Activated naive CD4-positive, alpha-beta T cell treated with anti-CD3 and anti-CD28 coated beads, Interleukin-2, amount 50 U/mL, for 24 hours (primary cell): ENCODE measurements around the gene KRT27.
"Not testable (repeated sequence)": the region's sequence is repeated elsewhere in the genome, so short reads cannot be mapped to it uniquely, and the experiment has no call there.

Source experiments
- H3K27ac Mint-ChIP-seq: one replicate; pipeline ENCODE4 v1.8.0; 2021; ENCODE audit warnings: mild to moderate bottlenecking, mixed read lengths
- H3K27me3 Mint-ChIP-seq: one replicate; pipeline ENCODE4 v1.8.0; 2021; ENCODE audit warnings: mixed read lengths
- H3K36me3 Mint-ChIP-seq: one replicate; pipeline ENCODE4 v1.8.0; 2021; ENCODE audit warnings: mixed read lengths
- H3K4me1 Mint-ChIP-seq: one replicate; pipeline ENCODE4 v1.8.0; 2021; ENCODE audit warnings: mixed read lengths
- H3K4me3 Mint-ChIP-seq: one replicate; pipeline ENCODE4 v1.8.0; 2021; ENCODE audit warnings: mild to moderate bottlenecking, mixed read lengths
- H3K9me3 Mint-ChIP-seq: one replicate; pipeline ENCODE4 v1.8.0; 2021; ENCODE audit warnings: mixed read lengths

Gene KRT27

GRCh38 chr17:40816569-40816968, 34.2 kb upstream of the KRT27 start:
- peaks cover 26% of the 10 kb centered on the region for H3K4me1 Mint-ChIP-seq
- no peak overlapping the region for H3K27ac Mint-ChIP-seq
- H3K27me3 Mint-ChIP-seq, result peaks cover 22% of the 10 kb centered on the region
- H3K4me3 Mint-ChIP-seq, result peak overlapping the region; percentile 69
- H3K36me3 Mint-ChIP-seq, result peaks cover 23% of the 10 kb centered on the region
- peaks cover 8% of the 10 kb centered on the region for H3K9me3 Mint-ChIP-seq

DNA sequence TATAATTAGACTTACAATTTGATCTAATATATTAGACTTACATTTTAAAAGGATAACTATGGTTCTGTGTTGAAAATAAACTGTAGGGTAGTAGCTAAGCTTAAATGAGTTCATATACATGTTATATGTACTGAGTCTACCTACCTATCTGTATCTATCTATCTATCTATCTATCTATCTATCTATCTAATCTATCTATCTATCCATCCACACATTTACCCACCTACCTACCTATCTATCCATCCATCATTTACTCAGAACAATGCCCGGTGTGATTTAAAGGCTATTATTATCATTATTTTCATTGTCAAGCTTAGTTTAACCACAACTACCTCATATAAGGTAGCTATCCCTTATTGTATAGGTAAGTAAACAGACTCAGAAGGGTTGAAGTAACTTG, 33.0 kb upstream of the KRT27 start:
- peaks cover 26% of the 10 kb centered on the region for H3K4me1 Mint-ChIP-seq
- H3K36me3 Mint-ChIP-seq, result peaks cover 23% of the 10 kb centered on the region
- H3K27me3 Mint-ChIP-seq, result peaks cover 29% of the 10 kb centered on the region
- peak overlapping the region; percentile 26 for H3K27ac Mint-ChIP-seq
- peaks cover 7% of the 10 kb centered on the region for H3K9me3 Mint-ChIP-seq
- H3K4me3 Mint-ChIP-seq, result no peak overlapping the region

DNA sequence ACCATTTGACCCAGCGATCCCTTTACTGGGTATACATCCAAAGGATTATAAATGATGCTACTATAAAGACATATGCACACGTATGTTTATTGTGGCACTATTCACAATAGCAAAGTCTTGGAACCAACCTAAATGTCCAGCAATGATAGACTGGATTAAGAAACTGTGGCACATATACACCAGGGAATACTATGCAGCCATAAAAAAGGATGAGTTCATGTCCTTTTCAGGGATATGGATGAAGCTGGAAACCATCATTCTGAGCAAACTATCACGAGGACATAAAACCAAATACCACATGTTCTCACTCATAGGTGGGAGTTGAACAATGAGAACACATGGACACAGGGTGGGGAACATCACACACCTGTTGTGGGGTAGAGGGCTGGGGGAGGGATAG, 32.3 kb upstream of the KRT27 start:
- not testable (repeated sequence) for H3K27ac Mint-ChIP-seq, H3K9me3 Mint-ChIP-seq, H3K4me3 Mint-ChIP-seq
- Mint-ChIP-seq H3K27me3 (peaks cover 35% of the 10 kb centered on the region), H3K36me3 (peaks cover 21% of the 10 kb centered on the region), H3K4me1 (peaks cover 19% of the 10 kb centered on the region)

- peaks cover 40% of the 10 kb centered on the region for H3K27me3 Mint-ChIP-seq
- H3K36me3 Mint-ChIP-seq, result peaks cover 21% of the 10 kb centered on the region
- no peak overlapping the region for H3K27ac Mint-ChIP-seq
- H3K4me1 Mint-ChIP-seq, result peaks cover 14% of the 10 kb centered on the region
- H3K9me3 Mint-ChIP-seq, result no peaks in the 10 kb centered on the region
- H3K4me3 Mint-ChIP-seq, result no peak overlapping the region
Measured at GRCh38 chr17:40813804-40814203, 31.5 kb upstream of the KRT27 start.

DNA sequence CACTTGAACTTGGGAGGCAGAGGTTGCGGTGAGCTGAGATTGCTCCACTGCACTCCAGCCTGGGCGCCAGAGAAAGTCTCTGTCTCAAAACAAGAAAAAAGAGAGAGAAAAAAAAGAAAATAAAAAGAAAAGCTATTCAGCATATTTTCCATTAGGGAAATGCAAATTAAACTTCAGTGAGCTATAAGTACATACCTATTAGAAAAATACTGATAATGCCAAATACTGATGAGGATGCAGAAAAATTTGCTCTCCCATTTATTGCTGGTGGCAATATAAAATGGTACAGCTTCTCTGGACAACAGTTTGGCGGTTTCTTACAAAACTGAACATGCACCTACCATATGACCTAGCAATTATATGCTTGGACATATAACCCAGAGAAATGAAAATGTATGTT, 30.3 kb upstream of the KRT27 start:
- H3K4me3 Mint-ChIP-seq, result no peak overlapping the region
- H3K4me1 Mint-ChIP-seq, result peaks cover 7% of the 10 kb centered on the region
- peaks cover 47% of the 10 kb centered on the region for H3K27me3 Mint-ChIP-seq
- peaks cover 15% of the 10 kb centered on the region for H3K36me3 Mint-ChIP-seq
- no peak overlapping the region for H3K27ac Mint-ChIP-seq
- no peaks in the 10 kb centered on the region for H3K9me3 Mint-ChIP-seq

DNA sequence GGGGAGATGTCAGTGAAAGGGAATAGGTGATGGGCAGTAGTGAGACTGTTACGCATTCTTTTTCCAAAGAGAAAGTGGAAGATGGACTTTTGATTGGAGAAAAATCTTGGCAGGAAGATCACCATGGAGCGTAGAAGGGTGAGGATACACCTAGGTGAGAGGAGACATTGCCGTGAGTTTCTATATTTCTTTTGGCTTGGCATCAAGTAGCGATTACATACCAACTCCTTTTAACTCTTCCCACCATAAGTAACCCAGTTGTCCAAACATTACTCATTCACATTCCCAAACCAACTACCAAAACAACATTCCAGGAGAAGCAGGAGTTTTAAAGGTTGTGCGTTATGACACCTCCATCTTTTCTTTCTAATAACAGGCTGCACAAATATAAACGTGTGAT, 28.1 kb upstream of the KRT27 start:
- no peak overlapping the region for H3K4me3 Mint-ChIP-seq
- no peaks in the 10 kb centered on the region for H3K4me1 Mint-ChIP-seq
- H3K9me3 Mint-ChIP-seq, result no peaks in the 10 kb centered on the region
- peaks cover 3% of the 10 kb centered on the region for H3K36me3 Mint-ChIP-seq
- no peak overlapping the region for H3K27ac Mint-ChIP-seq
- peaks cover 52% of the 10 kb centered on the region for H3K27me3 Mint-ChIP-seq

- Mint-ChIP-seq H3K9me3 (no peaks in the 10 kb centered on the region), H3K4me1 (no peaks in the 10 kb centered on the region), H3K27ac (no peak overlapping the region), H3K36me3 (peaks cover 2% of the 10 kb centered on the region), H3K27me3 (peaks cover 55% of the 10 kb centered on the region), H3K4me3 (no peak overlapping the region)
Measured at GRCh38 chr17:40809721-40810421, 27.5 kb upstream of the KRT27 start.

GRCh38 chr17:40806131-40806530, 23.8 kb upstream of the KRT27 start:
- H3K27ac Mint-ChIP-seq, result peak overlapping the region; percentile 46
- no peak overlapping the region for H3K4me3 Mint-ChIP-seq
- peaks cover 36% of the 10 kb centered on the region for H3K27me3 Mint-ChIP-seq
- no peaks in the 10 kb centered on the region for H3K9me3 Mint-ChIP-seq
- peaks cover 3% of the 10 kb centered on the region for H3K4me1 Mint-ChIP-seq
- no peaks in the 10 kb centered on the region for H3K36me3 Mint-ChIP-seq

DNA sequence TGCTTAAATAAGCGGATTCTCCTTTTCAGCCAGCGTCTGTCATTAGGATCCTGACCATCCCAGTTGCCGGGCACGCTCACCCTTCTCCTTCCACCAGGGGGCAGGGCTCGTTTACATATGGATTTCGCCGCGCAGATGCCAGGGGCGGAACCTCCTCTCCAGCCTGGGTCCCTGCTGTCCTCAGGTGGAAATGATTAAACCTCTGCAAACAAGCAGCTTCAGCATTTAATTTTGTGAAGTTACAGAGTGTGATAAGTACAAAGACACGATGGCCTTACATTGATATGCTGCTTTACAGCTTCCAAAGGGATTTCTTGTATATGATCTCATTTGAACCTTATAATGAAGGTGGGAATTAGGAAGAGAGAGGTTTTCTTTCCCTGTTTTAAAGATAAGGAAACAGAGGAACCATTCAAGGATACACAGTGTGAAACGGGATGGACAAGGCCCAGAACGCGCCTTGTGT, 21.3 kb upstream of the KRT27 start:
- H3K4me3 Mint-ChIP-seq, result no peak overlapping the region
- peaks cover 3% of the 10 kb centered on the region for H3K4me1 Mint-ChIP-seq
- H3K9me3 Mint-ChIP-seq, result no peaks in the 10 kb centered on the region
- H3K36me3 Mint-ChIP-seq, result no peaks in the 10 kb centered on the region
- peak overlapping the region; percentile 20 for H3K27ac Mint-ChIP-seq
- peaks cover 25% of the 10 kb centered on the region for H3K27me3 Mint-ChIP-seq

DNA sequence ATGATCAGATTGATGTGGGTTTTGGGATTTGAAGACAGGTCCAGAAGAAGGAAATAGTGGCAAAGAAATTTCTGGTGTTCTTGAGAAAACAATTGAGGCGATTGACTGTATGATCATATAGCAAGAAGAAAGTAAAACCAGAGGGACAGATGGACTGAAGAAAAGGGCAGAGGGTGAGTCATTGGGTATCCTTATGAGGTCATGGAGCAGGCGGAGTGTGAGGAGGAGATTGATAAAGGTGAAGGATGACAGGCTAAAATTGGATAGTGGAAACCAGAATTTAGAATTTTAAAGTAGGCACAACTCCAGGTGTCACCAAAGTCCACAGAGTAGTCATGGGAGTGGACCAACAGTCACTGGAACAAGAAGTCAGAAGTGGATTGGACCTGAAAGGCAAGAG, 18.8 kb upstream of the KRT27 start:
- Mint-ChIP-seq H3K27me3 (peaks cover 19% of the 10 kb centered on the region), H3K36me3 (no peaks in the 10 kb centered on the region), H3K27ac (no peak overlapping the region), H3K9me3 (no peaks in the 10 kb centered on the region), H3K4me3 (no peak overlapping the region), H3K4me1 (peaks cover 3% of the 10 kb centered on the region)

DNA sequence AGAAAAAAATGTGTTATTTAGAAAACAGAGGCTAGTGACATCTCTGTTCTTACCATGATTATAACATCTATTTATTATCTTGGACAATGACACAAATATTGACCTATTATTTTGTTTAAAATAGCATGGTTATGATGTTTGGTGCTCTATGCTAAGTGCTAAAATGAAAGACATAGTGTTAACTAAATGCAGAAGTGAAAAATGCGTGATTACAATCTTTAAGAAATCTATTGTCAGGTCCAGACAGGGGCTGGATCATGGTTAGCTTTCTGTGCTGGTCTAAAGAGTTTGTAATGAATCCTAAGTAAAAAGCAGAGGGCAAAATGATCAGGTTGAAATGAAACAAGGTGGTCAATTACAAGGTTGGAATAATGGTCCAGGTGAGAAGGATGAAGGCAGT, 18.0 kb upstream of the KRT27 start:
- Mint-ChIP-seq H3K9me3 (no peaks in the 10 kb centered on the region), H3K27ac (no peak overlapping the region), H3K36me3 (peaks cover 1% of the 10 kb centered on the region), H3K4me3 (no peak overlapping the region), H3K4me1 (peaks cover 3% of the 10 kb centered on the region), H3K27me3 (peaks cover 23% of the 10 kb centered on the region)

DNA sequence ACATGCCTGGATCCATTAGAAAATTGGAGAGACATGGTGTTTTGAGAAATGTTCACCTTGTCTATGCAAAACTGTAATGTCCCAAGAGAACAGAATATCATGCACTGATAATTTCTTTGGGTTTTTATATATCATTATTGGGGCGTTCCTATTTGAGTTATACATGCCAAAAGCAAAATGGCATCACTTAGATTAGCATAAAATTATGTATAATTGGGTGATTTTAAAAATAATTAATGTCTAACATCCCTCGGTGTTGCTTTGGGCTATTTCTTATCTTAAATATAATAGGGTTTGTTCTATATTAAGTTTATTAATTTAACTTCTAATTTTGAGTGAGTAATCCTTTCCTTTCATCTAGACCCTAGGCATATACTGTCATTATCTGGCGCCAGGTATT, 17.5 kb upstream of the KRT27 start, which contains the start of gene KRT28:
TSS of gene KRT28 (minus strand) at position 101 of the 400 bp plus-strand sequence. CDS start at position 35, 66 bp downstream.
- H3K4me3 Mint-ChIP-seq, result no peak within 1 kb of the TSS
- H3K9me3 Mint-ChIP-seq, result no peaks in the 10 kb centered on the region
- H3K36me3 Mint-ChIP-seq, result peaks cover 1% of the 10 kb centered on the region
- H3K27ac Mint-ChIP-seq, result no peak within 1 kb of the TSS
- peaks cover 20% of the 10 kb centered on the region for H3K27me3 Mint-ChIP-seq
- peaks cover 3% of the 10 kb centered on the region for H3K4me1 Mint-ChIP-seq

DNA sequence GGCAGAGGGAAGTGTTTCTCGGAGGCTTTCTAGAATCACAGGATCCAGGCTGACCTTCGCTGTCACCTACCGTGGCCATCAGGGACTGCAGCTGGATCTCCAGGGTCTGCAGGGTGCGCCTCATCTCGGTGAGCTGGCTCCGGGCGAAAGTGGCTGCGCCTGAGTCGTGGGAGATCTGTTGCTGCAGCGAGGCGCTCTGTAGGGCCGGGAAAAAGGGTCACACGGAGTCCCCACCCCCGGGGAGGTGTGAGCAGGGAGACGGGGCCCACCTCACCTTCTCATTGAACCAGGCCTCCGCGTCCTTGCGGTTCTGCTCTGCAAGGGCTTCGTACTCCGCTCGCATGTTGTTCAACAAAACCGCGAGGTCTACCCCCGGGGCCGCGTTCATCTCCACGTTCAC, 14.5 kb upstream of the KRT27 start:
- Mint-ChIP-seq H3K4me3 (no peak overlapping the region), H3K27ac (no peak overlapping the region), H3K27me3 (peaks cover 19% of the 10 kb centered on the region), H3K36me3 (peaks cover 1% of the 10 kb centered on the region), H3K4me1 (no peaks in the 10 kb centered on the region), H3K9me3 (no peaks in the 10 kb centered on the region)

DNA sequence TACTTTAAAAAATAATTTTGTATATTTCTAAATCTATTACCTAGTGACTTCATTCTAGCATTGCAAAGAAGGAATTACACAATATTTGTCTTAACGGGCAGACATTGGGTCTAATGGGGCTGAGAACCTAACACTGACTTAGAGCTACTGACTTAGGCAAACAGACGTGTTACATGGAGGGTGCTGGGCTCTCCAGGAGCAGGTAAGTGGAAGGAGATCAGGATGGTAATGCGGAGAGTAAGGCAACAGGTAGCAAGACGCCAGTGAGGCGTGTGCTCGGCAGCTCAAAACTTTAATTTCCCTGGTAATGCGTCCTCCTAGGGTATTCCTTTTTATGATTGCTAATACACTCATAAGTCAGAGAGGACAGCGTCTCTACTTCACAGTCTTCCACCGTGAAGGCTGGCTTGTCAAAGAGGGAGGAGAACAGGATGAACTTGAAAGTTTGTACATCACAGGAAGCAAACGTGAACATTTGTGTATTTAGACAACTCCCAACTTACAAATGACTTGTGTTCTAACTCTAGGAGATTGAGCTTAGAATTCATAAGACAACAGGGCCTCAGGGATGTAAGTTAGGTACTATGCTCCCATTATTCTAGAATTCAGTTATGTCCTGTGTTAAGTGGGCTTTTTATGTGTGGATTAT, 12.8 kb upstream of the KRT27 start:
- Mint-ChIP-seq H3K4me1 (no peaks in the 10 kb centered on the region), H3K27me3 (peaks cover 19% of the 10 kb centered on the region), H3K4me3 (no peak overlapping the region), H3K27ac (no peak overlapping the region), H3K9me3 (no peaks in the 10 kb centered on the region), H3K36me3 (peaks cover 1% of the 10 kb centered on the region)

DNA sequence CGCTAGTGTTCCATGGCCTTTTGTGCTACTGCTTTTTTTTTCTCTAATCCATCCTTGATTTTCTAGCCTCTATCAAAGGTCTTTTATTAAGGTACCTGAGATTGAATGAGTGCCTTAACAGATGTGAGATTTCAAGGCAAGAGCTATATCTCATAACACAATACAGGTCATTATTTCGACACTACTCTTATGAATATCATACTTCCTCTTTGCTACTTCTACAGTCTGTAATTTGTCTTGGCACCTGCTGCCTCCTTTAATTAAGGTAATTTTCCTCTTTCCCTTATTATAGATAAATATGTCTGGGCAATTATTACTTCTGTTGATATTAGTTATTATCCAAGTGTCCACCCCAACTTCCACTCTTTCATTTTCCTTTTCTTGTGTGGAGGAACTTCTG, 12.1 kb upstream of the KRT27 start:
- peaks cover 17% of the 10 kb centered on the region for H3K27me3 Mint-ChIP-seq
- no peak overlapping the region for H3K4me3 Mint-ChIP-seq
- no peak overlapping the region for H3K27ac Mint-ChIP-seq
- H3K4me1 Mint-ChIP-seq, result no peaks in the 10 kb centered on the region
- no peaks in the 10 kb centered on the region for H3K9me3 Mint-ChIP-seq
- peaks cover 1% of the 10 kb centered on the region for H3K36me3 Mint-ChIP-seq

GRCh38 chr17:40793832-40794231, 11.5 kb upstream of the KRT27 start:
- Mint-ChIP-seq H3K27ac (no peak overlapping the region), H3K9me3 (no peaks in the 10 kb centered on the region), H3K4me3 (no peak overlapping the region), H3K27me3 (peaks cover 15% of the 10 kb centered on the region), H3K4me1 (no peaks in the 10 kb centered on the region), H3K36me3 (peaks cover 1% of the 10 kb centered on the region)
